DMS153 treated with DMSO at 0.1 percent for 48 hours (cell line): ENCODE data around the gene ZNF324B.
"Not testable (repeated sequence)": the region's sequence is repeated elsewhere in the genome, so short reads cannot be mapped to it uniquely, and the experiment has no call there.

Source experiments
- DNase-seq: peaks from one replicate; lab custom pipeline; 2025; ENCODE audit not compliant: unreplicated experiment; lab: John Stamatoyannopoulos, UW

The ZNF324B gene

GRCh38 chr19:58479736-58480480 is 28.5 kb downstream of the ZNF324B start:
- DNase-seq: no peak

- DNase-seq: no peak
Measured at GRCh38 chr19:58480481-58480830, 29.0 kb downstream of the ZNF324B start.

GRCh38 chr19:58480831-58481230 is 29.4 kb downstream of the ZNF324B start:
- no peak for DNase-seq

GRCh38 chr19:58482372-58482771 is 30.9 kb downstream of the ZNF324B start:
- no peak for DNase-seq

- no peak for DNase-seq
Measured at GRCh38 chr19:58483776-58484175, 32.4 kb downstream of the ZNF324B start.

GRCh38 chr19:58484349-58484748 is 32.9 kb downstream of the ZNF324B start:
- DNase-seq: not testable (repeated sequence)

- DNase-seq: no peak
Measured at GRCh38 chr19:58491393-58491792, 40.0 kb downstream of the ZNF324B start.

- no peak for DNase-seq
Measured at GRCh38 chr19:58492265-58492664, 40.8 kb downstream of the ZNF324B start.

GRCh38 chr19:58497634-58498170 is 46.3 kb downstream of the ZNF324B start:
- DNase-seq: no peak

- no peak for DNase-seq
Measured at GRCh38 chr19:58498316-58499020, 47.0 kb downstream of the ZNF324B start.

- DNase-seq: peak; percentile 96
Measured at GRCh38 chr19:58499021-58499927, 47.9 kb downstream of the ZNF324B start.

GRCh38 chr19:58500242-58500641 is 48.8 kb downstream of the ZNF324B start:
- no peak for DNase-seq
